Bronchial epithelial cell (primary cell): ENCODE measurements around the gene SEL1L. TPM values are rescaled to one million over a fixed set of nuclear protein-coding genes. Genes with fewer than 3 reads are reported as not detected.

Source experiments
- DNase-seq: peaks from one replicate; pipeline ENCODE4 v3.0.0-alpha.2; 2010; ENCODE audit warnings: low read depth
- FAIRE-seq: peaks from 2 replicates; lab custom pipeline; 2011; peaks lifted over from hg19 to GRCh38; lab: Jason Lieb, UNC
- H3K27me3 ChIP-seq: 2 replicates; pipeline ENCODE4 v1.5.1; 2011; ENCODE audit warnings: low read length; ENCODE audit not compliant: control insufficient read depth, insufficient read depth
- H3K36me3 ChIP-seq: 2 replicates; pipeline ENCODE4 v1.5.1; 2011; ENCODE audit warnings: low read length; ENCODE audit not compliant: control insufficient read depth, insufficient read depth
- H3K4me3 ChIP-seq: 2 replicates; pipeline ENCODE4 v1.5.1; 2011; ENCODE audit warnings: mild to moderate bottlenecking, low read depth, low read length, control low read depth
- total RNA-seq: library from RNA; depleted of rRNA; stranded (reverse); fragments of >200 nt; gene quantifications from 2 replicates; pipeline ENCODE4 v1.2.1, GENCODE V29; 2014
- TF ChIP-seq, protein P1 (sequence below): IDR thresholded peaks from 2 replicates; pipeline ENCODE4 v1.5.1; 2011; ENCODE audit warnings: mild to moderate bottlenecking, moderate library complexity, low read length, control low read depth, inconsistent platforms; ENCODE audit not compliant: insufficient read depth, severe bottlenecking

The SEL1L gene
- total RNA-seq, 1 donor from 2014 or later = 128 TPM

DNA sequence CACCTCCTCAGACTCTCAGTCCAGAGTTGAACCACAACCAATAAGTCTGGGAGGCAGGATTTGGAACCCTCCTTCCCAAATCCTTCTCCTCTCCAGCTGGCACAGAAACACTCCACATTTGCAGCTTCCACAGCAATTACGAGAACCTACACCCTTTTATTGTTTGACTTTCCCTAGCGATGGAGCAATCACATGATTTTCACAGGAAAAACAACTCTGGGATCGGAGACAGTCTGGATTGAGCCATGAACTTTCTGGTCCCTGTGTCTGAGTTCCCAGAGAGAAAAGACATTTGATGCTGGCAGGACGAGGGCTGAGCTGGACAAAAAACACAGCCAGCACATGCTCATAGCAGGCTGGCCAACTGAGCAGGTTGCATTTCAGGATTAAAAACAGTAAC lies 84.5 kb downstream of the SEL1L start:
- Histone ChIP-seq H3K36me3 (no peaks in the 10 kb centered on the region), H3K27me3 (no peaks in the 10 kb centered on the region), H3K4me3 (no peak overlapping the region)
- FAIRE-seq = no peak
- TF ChIP-seq, protein P1, sequence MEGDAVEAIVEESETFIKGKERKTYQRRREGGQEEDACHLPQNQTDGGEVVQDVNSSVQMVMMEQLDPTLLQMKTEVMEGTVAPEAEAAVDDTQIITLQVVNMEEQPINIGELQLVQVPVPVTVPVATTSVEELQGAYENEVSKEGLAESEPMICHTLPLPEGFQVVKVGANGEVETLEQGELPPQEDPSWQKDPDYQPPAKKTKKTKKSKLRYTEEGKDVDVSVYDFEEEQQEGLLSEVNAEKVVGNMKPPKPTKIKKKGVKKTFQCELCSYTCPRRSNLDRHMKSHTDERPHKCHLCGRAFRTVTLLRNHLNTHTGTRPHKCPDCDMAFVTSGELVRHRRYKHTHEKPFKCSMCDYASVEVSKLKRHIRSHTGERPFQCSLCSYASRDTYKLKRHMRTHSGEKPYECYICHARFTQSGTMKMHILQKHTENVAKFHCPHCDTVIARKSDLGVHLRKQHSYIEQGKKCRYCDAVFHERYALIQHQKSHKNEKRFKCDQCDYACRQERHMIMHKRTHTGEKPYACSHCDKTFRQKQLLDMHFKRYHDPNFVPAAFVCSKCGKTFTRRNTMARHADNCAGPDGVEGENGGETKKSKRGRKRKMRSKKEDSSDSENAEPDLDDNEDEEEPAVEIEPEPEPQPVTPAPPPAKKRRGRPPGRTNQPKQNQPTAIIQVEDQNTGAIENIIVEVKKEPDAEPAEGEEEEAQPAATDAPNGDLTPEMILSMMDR = no peak
- no peak for DNase-seq

DNA sequence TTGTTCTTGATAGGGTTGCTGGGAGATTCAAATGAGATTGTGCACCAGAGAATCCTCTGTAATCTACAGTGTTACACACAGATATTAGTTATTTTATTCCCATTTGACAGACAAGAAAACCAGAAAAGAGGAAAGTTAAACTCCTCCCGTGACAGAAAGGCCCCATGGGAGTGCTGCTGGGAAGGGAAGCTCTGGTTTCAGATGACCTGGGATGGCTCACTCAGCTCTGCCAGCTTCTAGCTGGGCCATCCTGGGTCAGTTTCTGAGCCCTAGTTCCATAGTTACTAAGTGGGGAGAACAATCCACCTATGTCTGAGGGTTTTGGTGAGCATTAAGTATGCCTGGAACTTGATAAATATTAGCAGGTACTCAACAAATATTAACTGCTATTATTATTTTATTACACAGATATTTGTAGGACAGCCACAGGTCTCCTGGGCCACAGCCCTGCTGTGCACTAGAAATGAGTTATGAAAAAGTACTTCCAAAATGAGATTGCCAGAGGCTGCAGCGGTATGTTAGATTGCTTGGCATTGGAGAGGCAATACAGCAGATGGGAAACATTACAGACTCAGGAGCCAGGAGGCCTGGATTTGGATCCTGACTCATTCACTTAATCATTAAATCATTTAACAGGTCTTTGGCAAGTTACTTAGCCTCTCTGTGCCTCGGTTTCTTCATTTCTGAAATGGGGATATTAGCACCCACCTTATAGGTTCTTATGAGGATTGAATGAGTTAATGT lies 86.5 kb downstream of the SEL1L start:
- TF ChIP-seq, protein P1 = no peak
- H3K27me3 ChIP-seq = no peaks in the 10 kb centered on the region
- H3K4me3 ChIP-seq = no peak overlapping the region
- no peaks in the 10 kb centered on the region for H3K36me3 ChIP-seq
- FAIRE-seq (no peak), DNase-seq (no peak)

DNA sequence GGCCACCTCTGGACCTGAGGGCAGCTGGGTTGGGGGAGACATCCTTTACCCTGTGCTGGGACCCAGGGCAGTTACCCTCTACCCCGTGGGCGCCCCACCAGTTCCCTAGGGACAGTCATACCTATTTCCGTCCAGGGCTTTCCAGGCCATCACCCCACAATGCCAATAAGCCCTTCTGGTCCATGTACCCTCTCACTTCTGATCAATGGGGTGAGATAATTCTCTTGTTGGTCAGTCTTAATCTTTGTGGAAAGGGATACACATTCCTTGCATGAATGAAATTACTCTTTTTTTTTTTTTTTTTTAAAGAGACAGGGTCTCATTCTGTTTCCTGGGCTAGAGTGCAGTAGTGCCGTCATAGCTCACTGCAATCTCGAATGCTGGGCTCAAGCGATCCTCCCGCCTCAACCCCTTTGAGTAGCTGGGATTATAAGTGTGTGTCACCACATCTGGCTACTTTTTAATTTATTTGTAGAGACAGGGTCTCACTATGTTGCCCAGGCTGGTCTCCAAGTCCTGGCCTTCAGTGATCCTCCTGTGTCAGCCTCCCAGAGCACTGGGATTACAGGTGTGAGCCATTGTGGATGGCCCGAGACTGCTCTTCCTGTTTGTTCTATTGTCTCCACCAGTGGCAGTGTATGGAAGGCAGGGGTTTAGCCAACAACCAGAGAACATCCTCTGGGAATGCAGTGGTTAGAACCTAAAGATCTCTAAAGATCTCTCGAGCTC lies 87.2 kb downstream of the SEL1L start:
- TF ChIP-seq, protein P1 = no peak
- no peak for FAIRE-seq
- Histone ChIP-seq H3K4me3 (no peak overlapping the region), H3K36me3 (no peaks in the 10 kb centered on the region), H3K27me3 (no peaks in the 10 kb centered on the region)
- DNase-seq = no peak

DNA sequence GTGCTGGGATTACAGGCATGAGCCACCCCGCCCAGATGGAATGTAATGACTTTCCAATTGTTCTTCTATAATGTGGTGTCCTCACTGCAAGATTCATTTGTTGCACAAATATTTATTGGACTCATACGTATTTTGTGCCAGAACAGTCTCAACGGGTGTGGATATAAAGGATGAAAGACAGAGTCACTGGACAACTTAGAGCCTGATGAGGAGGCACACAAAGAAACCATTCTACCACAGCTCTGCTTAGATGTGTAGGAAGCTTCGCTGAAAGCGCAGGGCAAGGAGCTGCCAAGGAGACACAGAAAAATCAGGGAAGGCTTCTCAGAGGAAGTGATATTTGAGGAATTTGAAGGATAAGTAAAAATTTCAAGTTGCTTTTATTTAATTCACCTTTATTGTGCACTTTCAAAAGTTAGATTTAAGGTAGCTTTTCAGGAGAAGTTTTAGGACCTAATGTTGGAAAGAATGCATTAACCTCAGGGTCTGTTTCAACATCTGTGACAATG lies 92.0 kb downstream of the SEL1L start:
- Histone ChIP-seq H3K4me3 (no peak overlapping the region), H3K27me3 (no peaks in the 10 kb centered on the region), H3K36me3 (no peaks in the 10 kb centered on the region)
- no peak for DNase-seq
- no peak for FAIRE-seq
- TF ChIP-seq, protein P1 = no peak

DNA sequence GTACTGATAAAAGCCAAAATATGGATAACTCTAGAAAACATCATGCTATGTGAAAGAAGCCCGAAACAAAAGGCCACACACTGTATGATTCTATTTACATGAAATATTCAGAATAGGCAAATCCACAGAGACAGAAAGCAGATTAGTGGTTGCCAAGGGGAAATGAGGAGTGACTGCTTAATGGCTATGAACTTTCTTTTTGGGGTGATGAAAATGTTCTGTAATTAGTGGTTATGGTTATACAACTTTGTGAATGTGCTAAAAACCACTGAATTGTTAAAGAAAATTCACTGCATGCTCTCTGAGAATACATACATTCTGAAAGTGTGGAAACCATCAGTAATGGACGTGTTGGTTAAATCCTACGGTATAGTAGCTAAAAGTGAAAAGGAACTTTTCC lies 93.6 kb downstream of the SEL1L start:
- TF ChIP-seq, protein P1 = no peak
- Histone ChIP-seq H3K4me3 (no peak overlapping the region), H3K36me3 (no peaks in the 10 kb centered on the region), H3K27me3 (no peaks in the 10 kb centered on the region)
- DNase-seq (no peak), FAIRE-seq (no peak)
